NCI-H2107 treated with DMSO at 0.1 percent for 48 hours (cell line): ENCODE measurements around the gene USP17L28.
"Not testable (repeated sequence)": the region's sequence is repeated elsewhere in the genome, so short reads cannot be mapped to it uniquely, and the experiment has no call there.

Source experiments
- DNase-seq: peaks from one replicate; lab custom pipeline; 2025; ENCODE audit not compliant: unreplicated experiment; lab: John Stamatoyannopoulos, UW

The USP17L28 gene

GRCh38 chr4:9348593-9348992 is at the start of gene USP17L28:
TSS of gene USP17L28 (plus strand) at chr4:9348893. CDS start at chr4:9348893, 0 bp downstream.
- not testable (repeated sequence) for DNase-seq

GRCh38 chr4:9324191-9324590 is 24.5 kb upstream of the USP17L28 start:
- DNase-seq = not testable (repeated sequence)

GRCh38 chr4:9324865-9325264 is 23.8 kb upstream of the USP17L28 start, which contains the start of gene USP17L24:
TSS of gene USP17L24 (plus strand) at chr4:9325165. CDS start at chr4:9325165, 0 bp downstream.
- not testable (repeated sequence) for DNase-seq

GRCh38 chr4:9329611-9330010 is 19.1 kb upstream of the USP17L28 start, which contains the start of gene USP17L25:
TSS of gene USP17L25 (plus strand) at chr4:9329911. CDS start at chr4:9329911, 0 bp downstream.
- DNase-seq = not testable (repeated sequence)

GRCh38 chr4:9334358-9334757 is 14.3 kb upstream of the USP17L28 start, which contains the start of gene USP17L26:
TSS of gene USP17L26 (plus strand) at chr4:9334658. CDS start at chr4:9334658, 0 bp downstream.
- DNase-seq = not testable (repeated sequence)

GRCh38 chr4:9339103-9339502 is 9.6 kb upstream of the USP17L28 start, which contains the start of gene USP17L5:
TSS of gene USP17L5 (plus strand) at chr4:9339403. CDS start at chr4:9339403, 0 bp downstream.
- DNase-seq = not testable (repeated sequence)

GRCh38 chr4:9343848-9344247 is 4.8 kb upstream of the USP17L28 start, which contains the start of gene USP17L27:
TSS of gene USP17L27 (plus strand) at chr4:9344148. CDS start at chr4:9344148, 0 bp downstream.
- not testable (repeated sequence) for DNase-seq

GRCh38 chr4:9350866-9351265 is 2.2 kb downstream of the USP17L28 start:
- DNase-seq = not testable (repeated sequence)

- not testable (repeated sequence) for DNase-seq
Observed at GRCh38 chr4:9353338-9353737, 4.6 kb downstream of the USP17L28 start, which contains the start of gene USP17L29. TSS of gene USP17L29 (plus strand) at chr4:9353638. CDS start at chr4:9353638, 0 bp downstream.

GRCh38 chr4:9362829-9363228 is 14.1 kb downstream of the USP17L28 start, which contains the start of gene USP17L30:
TSS of gene USP17L30 (plus strand) at chr4:9363129. CDS start at chr4:9363129, 0 bp downstream.
- not testable (repeated sequence) for DNase-seq

- not testable (repeated sequence) for DNase-seq
Observed at GRCh38 chr4:9379881-9380280, 31.2 kb downstream of the USP17L28 start.

- DNase-seq = not testable (repeated sequence)
Observed at GRCh38 chr4:9381012-9381534, 32.4 kb downstream of the USP17L28 start.

GRCh38 chr4:9384126-9384525 is 35.4 kb downstream of the USP17L28 start:
- DNase-seq = no peak

- DNase-seq = not testable (repeated sequence)
Observed at GRCh38 chr4:9389001-9389400, 40.3 kb downstream of the USP17L28 start.
